ENCODE results near the gene IFITM1. TPM values are rescaled to one million over a fixed set of nuclear protein-coding genes. Genes with fewer than 3 reads are reported as not detected.

Gene IFITM1
- total and polyA plus RNA-seq, 2 of the 8 experiments (the other 6 are each of a cell fraction or from before 2014, with no cell fraction given), result 394 to 1,464 TPM

- Histone ChIP-seq H3K23me2 (ENCODE audit: low read depth, low read length) (peaks cover 5% of the 10 kb centered on the region; the same call in 1 of the 2 replicates), H3K9ac (replicated peaks in 1 of 4; ENCODE audit: extremely low read depth in 1 of 4, low read depth in 3 of 4, low read length in 3 of 4) (no peak overlapping the region; a peak in 1 of 7 replicates), H3K36me3 (ENCODE audit: control insufficient read depth in 2 of 4, insufficient read depth in 4 of 4, low read length in 3 of 4) (peaks cover 3 to 30% (median 15%) of the 10 kb centered on the region in 4 experiments; a peak in 6 of 8 replicates), H4K91ac (replicated peaks; ENCODE audit: insufficient read length, low read length) (peak overlapping the region; percentile 84), H3K18ac (ENCODE audit: extremely low read depth, low read length) (peak overlapping the region; percentile 72), H3K14ac (ENCODE audit: insufficient read length) (no peak overlapping the region), H2BK5ac (ENCODE audit: low read depth, low read length) (peak overlapping the region; percentile 97), H3K4me1 (replicated peaks in 1 of 4; ENCODE audit: control insufficient read depth in 3 of 4, insufficient read depth in 4 of 4, low read length in 3 of 4) (peaks cover 0 to 41% (median 29%) of the 10 kb centered on the region in 4 experiments; a peak in 6 of 7 replicates), H2BK15ac (ENCODE audit: low read length) (peak overlapping the region; percentile 84; the same call in 1 of the 2 replicates), H3K56ac (replicated peaks; ENCODE audit: insufficient read length, low read depth, low read length) (no peak overlapping the region), H4K8ac (ENCODE audit: extremely low read depth, insufficient read depth, low read length) (peak overlapping the region; percentile 78; the same call in 1 of the 2 replicates), H3K4ac (replicated peaks; ENCODE audit: insufficient read length, low read depth, low read length) (peak overlapping the region; percentile 85), H3K9me3 (ENCODE audit: insufficient read depth in 2 of 2, low read depth in 1 of 2, low read length in 1 of 2) (peaks cover 0 to 3% of the 10 kb centered on the region in 2 experiments; a peak in 1 of 4 replicates), H3K27ac (ENCODE audit: low read depth, low read length) (peak overlapping the region; percentile 37; the same call in 1 of the 2 replicates), H2BK12ac (ENCODE audit: low read depth, low read length) (peak overlapping the region; percentile 94; the same call in 1 of the 2 replicates), H4K20me1 (replicated peaks in 1 of 2; ENCODE audit: control insufficient read depth in 1 of 2, insufficient read depth in 2 of 2, low read length in 2 of 2) (no peaks in the 10 kb centered on the region), H2AK5ac (ENCODE audit: low read depth, low read length) (peak overlapping the region; percentile 96; the same call in 1 of the 2 replicates), H2BK20ac (ENCODE audit: low read length) (peak overlapping the region; percentile 92), H3K4me3 (ENCODE audit: extremely low read depth in 1 of 4, insufficient read depth in 2 of 4, low read depth in 3 of 4, low read length in 4 of 4) (0 out of 8 replicates have a peak overlapping the region, but pooled peaks of 1 of the 4 experiments have one; percentile 4), H3K79me1 (ENCODE audit: low read depth, low read length) (0 out of 2 replicates have a peak, but pooled peaks cover 4% of the 10 kb centered on the region), H3K23ac (ENCODE audit: insufficient read length) (no peak overlapping the region), H2BK120ac (replicated peaks; ENCODE audit: low read depth, low read length) (peak overlapping the region; percentile 38), H3K79me2 (ENCODE audit: control insufficient read depth in 1 of 2, insufficient read depth in 2 of 2, low read length in 2 of 2) (no peaks in the 10 kb centered on the region), H3K4me2 (ENCODE audit: insufficient read depth in 1 of 2, low read depth in 2 of 2, low read length in 2 of 2) (peak overlapping the region; percentile 12 to 42; a peak in 3 of 4 replicates), H3K27me3 (replicated peaks in 1 of 4; ENCODE audit: control insufficient read depth in 3 of 4, extremely low read depth in 1 of 4, insufficient read depth in 3 of 4, low read length in 3 of 4) (peaks cover 5 to 16% (median 13%) of the 10 kb centered on the region in 4 experiments; a peak in 6 of 7 replicates), H2AFZ (ENCODE audit: low read length) (no peak overlapping the region), H4K5ac (ENCODE audit: insufficient read length, low read depth, low read length) (no peak overlapping the region)
- TF ChIP-seq RXRA (IDR thresholded peaks at IDR 0.05; ENCODE audit: insufficient read depth, low read depth, low read length) (no peak), GTF2F1 (IDR thresholded peaks at IDR 0.05; ENCODE audit: borderline replicate concordance, low read depth, low read length) (no peak), EZH2 (IDR thresholded peaks at IDR 0.05; ENCODE audit: low read depth, low read length, severe bottlenecking) (no peak), EP300 (IDR thresholded peaks at IDR 0.05; ENCODE audit: borderline replicate concordance in 1 of 2, low read depth in 2 of 2, low read length in 2 of 2) (no peak), ASH2L (IDR thresholded peaks at IDR 0.05; ENCODE audit: low read length) (no peak), SRF (IDR thresholded peaks at IDR 0.05; ENCODE audit: low read depth, low read length) (no peak), HDAC6 (IDR thresholded peaks at IDR 0.05; ENCODE audit: low read depth, low read length) (no peak), CEBPB (IDR thresholded peaks at IDR 0.05; ENCODE audit: low read depth, low read length) (no peak)
- no peak for FAIRE-seq
- ChIA-PET POLR2A (ENCODE audit: partially characterized antibody) (interaction anchor here (0.8 to 3.0 kb wide), 10 partner anchors 8 to 78 kb away, joined by 3 to 14 read pairs (median 6); partner anchors contain the start of genes B4GALNT4 and IFITM5), CTCF (ENCODE audit: partially characterized antibody) (interaction anchor here (0.6 to 2.8 kb wide), 14 partner anchors 10 to 189 kb away, joined by 3 to 19 read pairs (median 3); no protein-coding TSS in a partner anchor)
- no peak for DNase-seq (ENCODE audit: low read depth in 1 of 2, low spot score in 2 of 2)
- WGBS, 2 experiments (ENCODE audit: extremely low coverage in 1 of 2, insufficient coverage in 1 of 2, insufficient read length in 1 of 2, insufficient replicate concordance in 2 of 2, low coverage in 1 of 2, low lambda C conversion rate in 2 of 2, missing lambda C conversion rate in 1 of 2), result 88% methylated on average over 12 of the region's 13 CpGs; no CpG with 5 or more reads in 1 of the 2 experiments
Measured at GRCh38 chr11:290621-291231, 23.1 kb upstream of the IFITM1 start.
